NCI-H146 treated with DMSO at 0.1 percent for 48 hours (cell line): ENCODE measurements around the gene DDX51.
A peak's percentile ranks its signal among the peaks of the same experiment; 100 is the strongest.

Source experiments
- DNase-seq: peaks from one replicate; lab custom pipeline; 2025; ENCODE audit not compliant: unreplicated experiment; lab: John Stamatoyannopoulos, UW

Gene DDX51

DNA sequence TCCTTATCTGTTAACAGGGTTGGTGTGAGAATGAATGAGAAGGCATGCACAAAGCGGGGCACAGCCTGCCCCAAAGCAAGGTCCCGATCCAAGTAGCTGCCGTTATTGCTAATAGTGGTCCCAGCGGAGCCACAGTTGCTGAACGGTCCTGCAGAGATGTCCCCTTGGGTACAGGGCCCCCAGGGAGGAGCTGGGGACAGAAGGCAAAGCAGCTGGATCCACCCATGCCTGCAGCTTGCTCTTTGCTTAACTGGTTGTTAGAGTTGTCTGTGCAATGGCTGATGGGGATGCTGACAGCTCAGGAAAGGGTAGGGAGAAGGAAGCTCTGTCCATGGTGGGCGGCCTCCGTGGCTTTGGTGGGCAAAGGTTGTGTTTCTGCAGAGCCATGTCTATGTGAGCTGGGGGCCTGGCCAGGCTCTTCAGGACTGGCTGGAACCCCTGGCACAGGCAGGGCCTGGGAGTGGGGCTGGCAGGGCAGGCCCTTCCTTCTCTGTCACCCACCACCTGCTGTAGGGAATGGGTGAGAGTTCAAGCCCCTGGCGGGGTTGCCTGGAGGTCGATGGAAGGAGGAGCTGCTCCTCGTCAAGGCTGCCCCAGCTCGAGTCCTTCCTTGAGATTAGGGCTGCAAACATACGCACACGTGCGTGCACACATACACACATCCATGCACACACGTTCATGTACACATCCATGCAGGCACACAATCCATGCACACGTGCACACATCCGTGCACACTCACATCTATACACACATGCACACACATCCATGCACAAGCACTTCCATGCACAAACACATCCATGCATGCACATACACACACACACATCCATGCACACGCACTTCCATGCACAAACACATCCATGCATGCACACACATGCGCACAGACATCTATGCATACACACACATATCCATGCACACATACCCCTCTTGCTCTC lies 35.6 kb upstream of the DDX51 start:
- no peak for DNase-seq

DNA sequence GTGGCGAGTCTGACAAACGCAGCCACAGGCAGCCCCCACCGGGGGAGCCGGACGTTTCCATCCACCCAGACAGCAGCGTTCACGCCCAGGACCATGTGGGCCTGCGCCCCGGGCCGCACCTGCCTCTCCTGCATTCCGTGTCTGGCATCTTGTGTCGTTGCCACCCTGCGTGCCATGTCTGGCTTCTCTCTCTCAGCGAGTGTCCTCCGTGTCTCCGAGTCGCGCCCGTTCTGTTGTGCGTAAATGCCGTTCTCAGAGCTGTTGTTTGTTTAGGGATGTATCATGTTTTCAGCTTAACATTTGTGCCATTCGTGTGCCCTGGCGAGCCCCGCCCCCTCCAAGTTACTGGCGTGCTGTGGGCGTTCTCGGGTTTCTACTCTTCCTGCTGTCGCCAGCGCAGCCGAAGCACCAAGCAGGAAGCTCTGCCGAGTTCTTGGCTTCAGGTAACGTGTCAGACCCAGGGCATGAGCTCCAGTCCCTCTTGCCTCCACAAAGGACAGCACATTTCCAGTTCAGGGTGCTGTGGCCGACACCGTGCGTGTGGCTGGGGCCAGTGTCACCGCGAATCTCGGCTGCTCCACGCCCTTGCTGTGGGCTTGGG lies 34.8 kb upstream of the DDX51 start:
- DNase-seq: peak; percentile 13

DNA sequence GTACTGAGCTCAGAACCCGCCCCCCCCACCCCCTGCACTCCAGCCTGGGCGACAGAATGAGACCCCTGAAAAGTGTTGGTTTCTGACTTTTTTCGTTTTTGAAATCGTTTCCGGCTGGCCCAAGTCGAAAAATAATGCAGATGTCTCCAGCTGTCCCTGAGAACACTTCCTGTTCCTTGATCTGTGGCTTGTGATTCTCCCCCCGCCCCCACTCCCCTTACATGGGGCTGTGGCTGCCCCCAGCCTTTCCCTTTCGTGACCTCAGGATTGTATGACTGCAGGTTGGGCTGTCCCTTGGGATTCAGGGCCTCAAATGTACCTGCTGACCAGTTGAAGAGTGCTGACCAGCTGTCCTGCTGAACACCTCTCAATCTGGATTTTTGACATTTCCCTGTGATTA lies 34.2 kb upstream of the DDX51 start:
- DNase-seq: no peak

DNA sequence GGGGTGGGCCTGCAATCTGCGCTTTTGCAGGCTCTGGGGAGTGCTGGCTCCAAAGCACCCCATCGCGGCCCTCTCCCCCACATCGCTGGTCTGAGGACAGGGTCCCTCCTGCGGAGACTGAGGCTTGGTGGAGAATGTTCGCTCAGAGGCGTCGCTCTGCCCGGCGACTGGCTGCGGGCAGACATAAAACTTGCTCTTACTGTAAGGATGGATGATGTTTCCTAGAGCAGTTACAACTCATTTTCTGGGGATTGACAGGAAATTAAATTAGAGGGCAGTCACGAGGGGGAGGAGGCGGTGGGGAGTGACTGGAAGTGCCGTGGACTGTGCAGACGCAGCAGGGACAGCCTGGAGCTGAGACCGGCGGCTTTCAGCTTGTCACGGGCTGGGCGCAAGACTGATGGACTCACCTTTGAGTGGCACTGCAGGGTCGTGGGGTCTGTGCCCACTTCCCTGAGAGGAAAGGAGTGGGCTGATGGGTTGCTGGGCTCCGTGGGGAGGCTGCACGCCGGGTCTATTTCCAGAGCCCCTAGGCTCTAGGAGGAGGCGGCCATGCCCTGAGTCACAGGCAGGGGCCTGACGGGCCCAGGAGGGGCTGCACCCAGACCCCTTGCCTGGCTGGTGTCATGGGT lies 32.9 kb upstream of the DDX51 start:
- DNase-seq: no peak

GRCh38 chr12:132176385-132176919 lies 32.3 kb upstream of the DDX51 start:
- DNase-seq: no peak

GRCh38 chr12:132175496-132176384 lies 31.6 kb upstream of the DDX51 start:
- DNase-seq: no peak

DNA sequence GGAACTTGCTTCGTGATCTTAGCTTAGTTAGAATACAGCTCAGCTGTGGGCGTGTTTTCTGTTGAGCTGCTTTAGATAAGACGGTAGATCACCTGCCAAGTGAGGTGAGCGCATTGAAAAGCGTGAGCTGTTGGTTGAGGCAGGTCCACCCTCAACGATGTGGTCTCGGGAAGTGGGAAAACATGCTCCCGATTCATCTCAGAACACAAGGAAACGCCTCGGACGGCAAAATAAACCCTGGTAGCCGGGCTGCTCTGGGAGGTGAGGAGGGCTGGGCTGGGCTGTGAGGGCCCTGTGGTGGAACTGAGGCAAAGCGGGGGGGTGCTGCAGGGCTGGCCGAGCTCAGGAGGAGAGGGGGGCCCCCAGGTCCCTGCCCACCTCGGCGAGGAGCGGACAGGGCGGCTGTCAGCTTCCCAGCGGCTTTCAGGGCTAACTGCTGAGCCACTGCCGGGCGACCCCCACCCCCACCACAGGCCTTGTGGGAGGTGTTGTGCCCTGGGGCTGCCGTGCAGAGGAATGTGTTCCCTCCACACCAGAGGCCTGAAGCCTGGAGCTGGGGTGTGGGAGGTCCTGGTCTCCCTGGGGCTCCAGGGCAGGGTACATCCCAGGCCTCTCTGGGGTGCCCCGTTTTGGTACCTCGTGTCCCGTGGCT lies 30.8 kb upstream of the DDX51 start:
- no peak for DNase-seq

- DNase-seq: no peak
Observed at GRCh38 chr12:132174015-132174838, 30.1 kb upstream of the DDX51 start.

- DNase-seq: no peak
Observed at GRCh38 chr12:132173135-132174014, 29.3 kb upstream of the DDX51 start.

GRCh38 chr12:132172619-132173018 lies 28.5 kb upstream of the DDX51 start:
- no peak for DNase-seq

GRCh38 chr12:132171968-132172521 lies 27.9 kb upstream of the DDX51 start:
- DNase-seq: no peak

DNA sequence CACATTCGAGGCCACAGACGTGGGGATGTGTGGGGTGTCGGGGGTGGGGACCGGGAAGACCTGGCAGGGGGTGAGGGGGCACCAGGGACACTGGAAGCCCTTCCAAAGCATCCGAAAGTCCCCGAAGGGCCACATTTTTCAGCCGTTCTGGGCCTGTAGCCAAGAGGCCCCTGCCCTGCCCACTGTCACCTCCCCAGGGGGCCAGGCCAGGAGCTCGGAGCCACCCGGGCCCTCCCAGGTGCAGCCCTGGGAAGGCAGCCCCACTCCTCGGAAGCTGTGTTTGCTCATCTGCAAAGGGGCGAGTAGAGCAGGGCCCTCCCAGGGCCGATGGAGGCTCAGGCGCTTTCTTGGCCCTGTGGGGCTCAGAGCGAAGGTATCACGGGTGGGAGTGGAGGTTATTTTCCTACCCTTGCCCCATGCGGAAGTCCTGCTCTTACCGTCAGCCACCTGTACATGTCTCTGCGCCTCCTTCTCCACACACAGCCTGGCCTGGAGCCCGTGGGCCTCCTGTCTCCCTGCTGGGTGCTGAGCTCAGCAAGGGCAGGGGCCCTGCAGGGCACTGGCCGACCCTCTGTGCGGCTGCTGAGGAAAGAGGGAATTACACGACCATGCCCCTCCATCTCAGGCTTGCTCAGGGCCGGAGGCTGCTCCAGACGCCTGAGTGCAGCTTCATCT lies 27.3 kb upstream of the DDX51 start:
- no peak for DNase-seq

GRCh38 chr12:132170637-132171292 lies 26.6 kb upstream of the DDX51 start:
- DNase-seq: no peak

GRCh38 chr12:132170094-132170636 lies 26.0 kb upstream of the DDX51 start:
- DNase-seq: no peak

GRCh38 chr12:132169376-132169775 lies 25.3 kb upstream of the DDX51 start:
- DNase-seq: no peak

DNA sequence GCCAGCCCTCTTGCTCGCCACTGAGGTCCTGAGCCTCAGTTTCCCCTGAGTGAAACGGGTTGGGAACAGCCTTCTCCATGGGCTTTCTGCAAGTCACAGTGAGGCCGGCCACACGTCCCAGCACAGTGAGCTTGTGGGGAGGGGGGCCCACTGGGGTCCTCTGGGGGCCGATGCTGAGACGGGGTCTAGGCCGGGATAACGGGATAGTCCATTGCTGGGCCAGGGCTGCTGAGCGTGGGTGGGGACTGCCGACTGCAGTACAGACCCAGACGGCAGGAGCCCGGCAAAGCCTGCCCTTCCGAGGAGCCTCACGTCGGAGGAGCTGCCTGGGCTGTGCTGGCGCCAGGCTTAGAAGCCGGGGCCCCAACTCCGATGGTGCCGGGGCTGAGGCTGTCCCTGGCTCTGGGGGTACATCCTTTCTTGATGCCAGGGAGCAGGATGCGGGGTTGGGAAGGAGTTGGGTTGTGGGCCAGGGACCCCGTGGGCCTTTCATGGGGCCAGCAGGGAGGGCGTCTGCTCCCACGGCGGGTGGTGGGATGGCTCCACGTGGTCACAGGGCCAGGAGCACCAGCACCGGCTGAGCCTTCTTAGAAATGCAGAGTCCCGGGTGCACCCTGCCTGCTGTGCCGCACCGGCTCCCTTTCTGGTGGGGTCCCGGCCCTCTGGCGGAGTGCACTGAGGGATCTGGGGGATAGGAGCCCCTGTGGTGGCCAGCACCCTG lies 24.4 kb upstream of the DDX51 start:
- DNase-seq: no peak
